Upper lobe of left lung (tissue), 4 donors: ENCODE results near the gene GET4.

Source experiments
- CTCF ChIP-seq, 6 experiments: fragments of 450-650 bp in 4 of 6; fragments of 200-600 bp in 2 of 6; sonication (generic) in 2 of 6; IDR thresholded peaks; one replicate each; pipeline ENCODE4 v1.5.1; 2016 to 2019; ENCODE audit warnings: antibody characterized with exemption in 6 of 6
- POLR2A ChIP-seq, 4 donors: fragments of 450-650 bp; IDR thresholded peaks; one replicate each; pipeline ENCODE4 v1.5.1; 2016 to 2017; ENCODE audit warnings: antibody characterized with exemption in 4 of 4, mild to moderate bottlenecking in 2 of 4

GRCh38 chr7:873367-874002 lies 2.9 kb upstream of the GET4 start:
- TF ChIP-seq CTCF (IDR thresholded peaks at IDR 0.05) (peak; percentile 90 to 97 (median 95)), POLR2A (IDR thresholded peaks at IDR 0.05) (peak in 1 of 4 donors; percentile 29)
